ENCODE data around the gene KRTAP4-9. TPM values are rescaled to one million over a fixed set of nuclear protein-coding genes. Genes with fewer than 3 reads are reported as not detected.

KRTAP4-9 gene
- polyA plus RNA-seq, 4 donors, result not detected

Other genes with a start within 250 kb of the KRTAP4-9 start
- gene KRT12, start 238.2 kb upstream of the KRTAP4-9 start, polyA plus RNA-seq (ENCODE audit: insufficient read length in 4 of 4), result under 1 TPM in 2 of 4 donors, not detected in 2; 0.10 to 0.27 TPM
- 1 to 10 TPM in 1 of 4 donors, under 1 TPM in 2, not detected in 1; 0.09 to 2.0 (median 0.58) TPM for gene KRT20, start 220.1 kb upstream of the KRTAP4-9 start, polyA plus RNA-seq (ENCODE audit: insufficient read length in 4 of 4)
- 1 to 10 TPM in 2 of 4 donors, under 1 TPM in 2; 0.52 to 2.1 (median 1.0) TPM for gene KRT23, start 167.7 kb upstream of the KRTAP4-9 start, polyA plus RNA-seq (ENCODE audit: insufficient read length in 4 of 4)
- not detected for gene KRT39, start 138.4 kb upstream of the KRTAP4-9 start, polyA plus RNA-seq (ENCODE audit: insufficient read length in 4 of 4)
- gene KRT40, start 121.1 kb upstream of the KRTAP4-9 start, polyA plus RNA-seq (ENCODE audit: insufficient read length in 4 of 4), result under 1 TPM in 1 of 4 donors, not detected in 3; 0.07 TPM
- gene KRTAP3-3, start 111.2 kb upstream of the KRTAP4-9 start, polyA plus RNA-seq (ENCODE audit: insufficient read length in 4 of 4), result not detected
- not detected for gene KRTAP3-2, start 105.5 kb upstream of the KRTAP4-9 start, polyA plus RNA-seq (ENCODE audit: insufficient read length in 4 of 4)
- not detected for gene KRTAP3-1, start 96.3 kb upstream of the KRTAP4-9 start, polyA plus RNA-seq (ENCODE audit: insufficient read length in 4 of 4)
- not detected for gene KRTAP1-5, start 78.2 kb upstream of the KRTAP4-9 start, polyA plus RNA-seq (ENCODE audit: insufficient read length in 4 of 4)
- gene KRTAP1-4, start 75.2 kb upstream of the KRTAP4-9 start, polyA plus RNA-seq (ENCODE audit: insufficient read length in 4 of 4), result not detected
- gene KRTAP1-3, start 70.5 kb upstream of the KRTAP4-9 start, polyA plus RNA-seq (ENCODE audit: insufficient read length in 4 of 4), result not detected
- not detected for gene KRTAP1-1, start 63.9 kb upstream of the KRTAP4-9 start, polyA plus RNA-seq (ENCODE audit: insufficient read length in 4 of 4)
- not detected for gene KRTAP2-1, start 58.1 kb upstream of the KRTAP4-9 start, polyA plus RNA-seq (ENCODE audit: insufficient read length in 4 of 4)
- gene KRTAP2-2, start 50.2 kb upstream of the KRTAP4-9 start, polyA plus RNA-seq (ENCODE audit: insufficient read length in 4 of 4), result not detected
- not detected for gene KRTAP2-3, start 45.3 kb upstream of the KRTAP4-9 start, polyA plus RNA-seq (ENCODE audit: insufficient read length in 4 of 4)
- not detected for gene KRTAP2-4, start 39.5 kb upstream of the KRTAP4-9 start, polyA plus RNA-seq (ENCODE audit: insufficient read length in 4 of 4)
- not detected for gene KRTAP4-7, start 21.2 kb upstream of the KRTAP4-9 start, polyA plus RNA-seq (ENCODE audit: insufficient read length in 4 of 4)
- gene KRTAP4-8, start 7.2 kb upstream of the KRTAP4-9 start, polyA plus RNA-seq (ENCODE audit: insufficient read length in 4 of 4), result not detected
- not detected for gene KRTAP4-16, start 3.2 kb upstream of the KRTAP4-9 start, polyA plus RNA-seq (ENCODE audit: insufficient read length in 4 of 4)
- not detected for gene KRTAP4-11, start 13.0 kb downstream of the KRTAP4-9 start, polyA plus RNA-seq (ENCODE audit: insufficient read length in 4 of 4)
- gene KRTAP4-12, start 18.8 kb downstream of the KRTAP4-9 start, polyA plus RNA-seq (ENCODE audit: insufficient read length in 4 of 4), result not detected
- not detected for gene KRTAP4-6, start 35.2 kb downstream of the KRTAP4-9 start, polyA plus RNA-seq (ENCODE audit: insufficient read length in 4 of 4)
- gene KRTAP4-5, start 44.4 kb downstream of the KRTAP4-9 start, polyA plus RNA-seq (ENCODE audit: insufficient read length in 4 of 4), result not detected
- not detected for gene KRTAP4-4, start 55.4 kb downstream of the KRTAP4-9 start, polyA plus RNA-seq (ENCODE audit: insufficient read length in 4 of 4)
- gene KRTAP4-3, start 62.8 kb downstream of the KRTAP4-9 start, polyA plus RNA-seq (ENCODE audit: insufficient read length in 4 of 4), result not detected
- gene KRTAP4-2, start 72.8 kb downstream of the KRTAP4-9 start, polyA plus RNA-seq (ENCODE audit: insufficient read length in 4 of 4), result not detected
- gene KRTAP4-1, start 79.5 kb downstream of the KRTAP4-9 start, polyA plus RNA-seq (ENCODE audit: insufficient read length in 4 of 4), result not detected
- gene KRTAP9-1, start 84.5 kb downstream of the KRTAP4-9 start, polyA plus RNA-seq (ENCODE audit: insufficient read length in 4 of 4), result not detected
- not detected for gene KRTAP9-2, start 121.3 kb downstream of the KRTAP4-9 start, polyA plus RNA-seq (ENCODE audit: insufficient read length in 4 of 4)
- gene KRTAP9-3, start 127.1 kb downstream of the KRTAP4-9 start, polyA plus RNA-seq (ENCODE audit: insufficient read length in 4 of 4), result not detected
- gene KRTAP9-8, start 132.6 kb downstream of the KRTAP4-9 start, polyA plus RNA-seq (ENCODE audit: insufficient read length in 4 of 4), result not detected
- not detected for gene KRTAP9-4, start 144.3 kb downstream of the KRTAP4-9 start, polyA plus RNA-seq (ENCODE audit: insufficient read length in 4 of 4)
- gene KRTAP9-9, start 150.0 kb downstream of the KRTAP4-9 start, polyA plus RNA-seq (ENCODE audit: insufficient read length in 4 of 4), result not detected
- not detected for gene KRTAP9-6, start 160.0 kb downstream of the KRTAP4-9 start, polyA plus RNA-seq (ENCODE audit: insufficient read length in 4 of 4)
- not detected for gene KRTAP9-7, start 170.3 kb downstream of the KRTAP4-9 start, polyA plus RNA-seq (ENCODE audit: insufficient read length in 4 of 4)
- not detected for gene KRTAP29-1, start 197.5 kb downstream of the KRTAP4-9 start, polyA plus RNA-seq (ENCODE audit: insufficient read length in 4 of 4)
- gene KRTAP16-1, start 203.9 kb downstream of the KRTAP4-9 start, polyA plus RNA-seq (ENCODE audit: insufficient read length in 4 of 4), result not detected
- not detected for gene KRTAP17-1, start 210.3 kb downstream of the KRTAP4-9 start, polyA plus RNA-seq (ENCODE audit: insufficient read length in 4 of 4)
- not detected for gene KRT33A, start 245.4 kb downstream of the KRTAP4-9 start, polyA plus RNA-seq (ENCODE audit: insufficient read length in 4 of 4)

Measured in left renal pelvis (tissue), 4 donors.